Neuronal stem cell (in vitro differentiated cells): ENCODE data around the gene FOXP1.

Source experiments
- DNase-seq: peaks from one replicate; pipeline ENCODE4 v3.0.0-alpha.2; 2013; ENCODE audit warnings: low spot score
- H2AFZ ChIP-seq: one replicate; pipeline ENCODE4 v1.6.1; 2013; ENCODE audit warnings: mild to moderate bottlenecking, low read length, inconsistent platforms
- H2AK5ac ChIP-seq: 2 replicates; pipeline ENCODE4 v1.6.1; 2013; ENCODE audit warnings: low read depth, mild to moderate bottlenecking, inconsistent platforms, low read length, moderate library complexity, mixed read lengths
- H2BK120ac ChIP-seq: 2 replicates; pipeline ENCODE4 v1.6.1; 2013; ENCODE audit warnings: low read depth, mild to moderate bottlenecking, inconsistent platforms, low read length, moderate library complexity, mixed read lengths
- H2BK12ac ChIP-seq: one replicate; pipeline ENCODE4 v1.6.1; 2013; ENCODE audit warnings: low read length, inconsistent platforms
- H2BK15ac ChIP-seq: 2 replicates; pipeline ENCODE4 v1.6.1; 2013; ENCODE audit warnings: mild to moderate bottlenecking, low read length, inconsistent platforms, mixed read lengths
- H2BK5ac ChIP-seq: one replicate; pipeline ENCODE4 v1.6.1; 2013; ENCODE audit warnings: inconsistent platforms, mild to moderate bottlenecking, low read length, moderate library complexity
- H3K14ac ChIP-seq: one replicate; pipeline ENCODE4 v1.6.1; 2013; ENCODE audit warnings: low read length, inconsistent platforms
- H3K18ac ChIP-seq: 2 replicates; pipeline ENCODE4 v1.6.1; 2013; ENCODE audit warnings: low read length, inconsistent platforms
- H3K23ac ChIP-seq: 2 replicates; pipeline ENCODE4 v1.6.1; 2013; ENCODE audit warnings: low read depth, mild to moderate bottlenecking, mixed read lengths, low read length, inconsistent platforms; ENCODE audit not compliant: poor library complexity
- H3K27ac ChIP-seq: replicated peaks from 3 replicates; pipeline ENCODE4 v1.5.1; 2013; ENCODE audit warnings: low read length, inconsistent platforms
- H3K27me3 ChIP-seq, 3 experiments: 2 replicates each; pipeline ENCODE4 v1.6.1; 2013; ENCODE audit warnings: low read length in 3 of 3, mild to moderate bottlenecking in 2 of 3, inconsistent platforms in 1 of 3, low read depth in 1 of 3, mixed read lengths in 1 of 3, moderate library complexity in 1 of 3; ENCODE audit not compliant: control insufficient read depth in 3 of 3, insufficient read depth in 3 of 3
- H3K36me3 ChIP-seq, 2 donors: replicated peaks in 1 of 2; 2 replicates each; pipeline ENCODE4 v1.6.1; 2013; ENCODE audit warnings: low read length in 2 of 2; ENCODE audit not compliant: control insufficient read depth in 2 of 2, insufficient read depth in 2 of 2
- H3K4ac ChIP-seq: 2 replicates; pipeline ENCODE4 v1.6.1; 2013; ENCODE audit warnings: inconsistent platforms, mild to moderate bottlenecking, low read length, moderate library complexity
- H3K4me1 ChIP-seq, 2 donors: 1 replicate in 1 of 2; 2 replicates in 1 of 2; pipeline ENCODE4 v1.6.1; 2013; ENCODE audit warnings: low read length in 2 of 2, low read depth in 1 of 2; ENCODE audit not compliant: control insufficient read depth in 2 of 2, insufficient read depth in 1 of 2
- H3K4me2 ChIP-seq: one replicate; pipeline ENCODE4 v1.6.1; 2013; ENCODE audit warnings: mild to moderate bottlenecking, low read length, inconsistent platforms; ENCODE audit not compliant: insufficient read depth, poor library complexity, severe bottlenecking
- H3K4me3 ChIP-seq, 2 donors: 2 replicates each; pipeline ENCODE4 v1.5.1; 2013; ENCODE audit warnings: low read length in 2 of 2, mild to moderate bottlenecking in 2 of 2, inconsistent platforms in 1 of 2, moderate library complexity in 1 of 2
- H3K79me1 ChIP-seq: one replicate; pipeline ENCODE4 v1.6.1; 2013; ENCODE audit warnings: low read depth, mild to moderate bottlenecking, inconsistent platforms, low read length, moderate library complexity
- H3K9ac ChIP-seq: one replicate; pipeline ENCODE4 v1.6.1; 2013; ENCODE audit warnings: mild to moderate bottlenecking, low read depth, low read length, inconsistent platforms; ENCODE audit not compliant: poor library complexity
- H3K9me3 ChIP-seq, 2 donors: replicated peaks in 1 of 2; 2 replicates each; pipeline versions ENCODE3 to v1.6.1; 2013; ENCODE audit warnings: low read length in 2 of 2, mild to moderate bottlenecking in 2 of 2, inconsistent platforms in 1 of 2, low read depth in 1 of 2, mixed read lengths in 1 of 2, moderate library complexity in 1 of 2; ENCODE audit not compliant: control insufficient read depth in 2 of 2, insufficient read depth in 1 of 2
- H4K8ac ChIP-seq: one replicate; pipeline ENCODE4 v1.6.1; 2013; ENCODE audit warnings: low read depth, mild to moderate bottlenecking, inconsistent platforms, low read length, moderate library complexity
- H4K91ac ChIP-seq: one replicate; pipeline ENCODE4 v1.6.1; 2013; ENCODE audit warnings: low read length, low read depth, mild to moderate bottlenecking, inconsistent platforms; ENCODE audit not compliant: poor library complexity
- WGBS, 2 donors: extraction: QIAGEN DNeasy Blood & Tissue Kit; methylation state at CpG; one replicate each; pipeline ENCODE4 v1.1.7; 2013; ENCODE audit warnings: missing lambda C conversion rate in 2 of 2, mixed read lengths in 1 of 2; ENCODE audit not compliant: insufficient read length in 2 of 2, insufficient replicate concordance in 1 of 2; ENCODE audit errors: extremely low coverage in 2 of 2; 5-methylcytosine and 5-hydroxymethylcytosine counted together

Gene FOXP1

GRCh38 chr3:71070497-71071463 lies 512.7 kb downstream of the FOXP1 start:
- Histone ChIP-seq H2AK5ac (no peak overlapping the region), H3K27me3 (no peaks in the 10 kb centered on the region), H3K9me3 (no peaks in the 10 kb centered on the region), H3K18ac (no peak overlapping the region), H2BK12ac (no peak overlapping the region), H4K91ac (no peak overlapping the region), H2AFZ (no peak overlapping the region), H3K4me2 (no peak overlapping the region), H3K4me1 (peaks cover 16 to 17% of the 10 kb centered on the region in 2 donors), H3K79me1 (peaks cover 2% of the 10 kb centered on the region), H2BK120ac (no peak overlapping the region), H3K36me3 (no peaks in the 10 kb centered on the region), H3K27ac (no peak overlapping the region), H3K23ac (no peak overlapping the region), H4K8ac (no peak overlapping the region), H2BK5ac (no peak overlapping the region), H2BK15ac (no peak overlapping the region), H3K14ac (no peak overlapping the region), H3K4me3 (no peak overlapping the region), H3K9ac (no peak overlapping the region), H3K4ac (no peak overlapping the region)
- no peak for DNase-seq
- no CpG with 5 or more reads among the region's 20 CpGs for whole genome bisulfite sequencing, 2 donors

- Histone ChIP-seq H3K4me1 (peaks cover 16 to 17% of the 10 kb centered on the region in 2 donors), H2BK5ac (no peak overlapping the region), H3K9me3 (no peaks in the 10 kb centered on the region), H2BK12ac (no peak overlapping the region), H3K23ac (no peak overlapping the region), H2BK120ac (no peak overlapping the region), H3K4ac (no peak overlapping the region), H3K4me3 (no peak overlapping the region), H3K18ac (no peak overlapping the region), H2BK15ac (no peak overlapping the region), H3K79me1 (peaks cover 2% of the 10 kb centered on the region), H3K27me3 (no peaks in the 10 kb centered on the region), H3K4me2 (no peak overlapping the region), H3K14ac (no peak overlapping the region), H3K9ac (no peak overlapping the region), H4K8ac (no peak overlapping the region), H3K36me3 (no peaks in the 10 kb centered on the region), H3K27ac (no peak overlapping the region), H2AK5ac (no peak overlapping the region), H2AFZ (no peak overlapping the region), H4K91ac (no peak overlapping the region)
- peak; percentile 27 for DNase-seq
- no CpG with 5 or more reads among the region's 4 CpGs for WGBS, 2 donors
These were observed 513.7 kb downstream of the FOXP1 start for GRCh38 chr3:71069797-71070196.

DNA sequence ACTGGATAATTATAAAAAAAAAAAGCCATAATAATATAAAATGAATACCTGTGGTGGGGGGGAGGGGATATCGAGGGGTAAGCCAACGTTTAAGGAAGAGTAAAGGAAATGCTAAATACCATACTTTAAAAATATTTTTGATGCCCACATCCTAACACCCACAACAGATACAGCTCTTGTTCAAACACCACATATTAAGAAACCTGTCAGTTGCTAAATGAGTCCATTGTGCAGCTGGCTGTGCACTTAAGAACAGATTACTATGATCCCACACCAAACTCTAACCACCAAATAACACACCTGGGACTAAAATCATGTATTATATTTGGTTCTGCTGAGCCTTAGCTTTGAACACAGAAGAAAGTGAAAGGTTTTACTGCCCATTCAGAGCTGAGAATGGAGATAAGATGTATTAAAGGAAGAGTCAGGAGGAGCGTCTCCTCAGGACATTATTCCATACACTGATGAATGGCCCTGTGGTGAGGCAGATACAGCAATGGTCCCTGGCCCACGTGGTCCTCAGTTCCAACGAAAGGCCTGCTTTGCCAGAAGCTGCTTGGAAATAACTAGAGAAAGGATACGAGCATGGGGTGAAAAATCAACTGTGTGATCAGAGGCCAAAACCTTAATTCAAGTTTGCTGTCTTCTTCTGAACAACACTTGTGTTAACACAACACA lies 515.4 kb downstream of the FOXP1 start:
- H3K9me3 ChIP-seq: no peaks in the 10 kb centered on the region
- no peak overlapping the region for H3K9ac ChIP-seq

DNA sequence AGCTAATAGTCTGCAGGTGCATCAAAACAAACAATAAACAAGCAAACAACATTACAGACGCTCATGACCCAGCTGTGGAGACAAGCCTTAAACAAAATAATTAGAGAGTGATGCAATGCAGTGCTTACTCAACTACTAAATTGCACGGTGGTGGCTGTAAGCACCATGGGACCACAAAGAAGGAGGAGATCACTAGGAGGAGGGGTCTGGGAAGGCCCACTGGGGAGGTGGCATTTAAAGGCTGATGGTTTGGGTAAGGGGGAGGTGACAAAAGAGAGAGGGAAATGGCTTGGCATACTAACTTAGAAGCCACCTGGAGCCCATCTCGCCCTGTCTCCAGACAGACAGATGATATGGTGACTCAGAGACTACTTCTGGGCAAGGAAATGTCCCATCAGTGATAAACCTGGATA lies 516.7 kb downstream of the FOXP1 start:
- Histone ChIP-seq H4K91ac (no peak overlapping the region), H3K9me3 (no peaks in the 10 kb centered on the region), H3K4me3 (no peak overlapping the region), H3K9ac (no peak overlapping the region), H2BK120ac (no peak overlapping the region), H3K23ac (no peak overlapping the region), H3K27me3 (no peaks in the 10 kb centered on the region), H2BK5ac (no peak overlapping the region), H2BK15ac (no peak overlapping the region), H4K8ac (no peak overlapping the region), H3K18ac (no peak overlapping the region), H3K4me2 (no peak overlapping the region), H2AK5ac (no peak overlapping the region), H3K4ac (no peak overlapping the region), H3K27ac (no peak overlapping the region), H2AFZ (no peak overlapping the region), H3K4me1 (peaks cover 21 to 24% of the 10 kb centered on the region in 2 donors), H2BK12ac (no peak overlapping the region), H3K79me1 (peaks cover 2% of the 10 kb centered on the region), H3K14ac (no peak overlapping the region), H3K36me3 (no peaks in the 10 kb centered on the region)
- no peak for DNase-seq
- no CpG with 5 or more reads among the region's 3 CpGs for WGBS, 2 donors

More for the DNA sequence above, 515.4 kb downstream of the FOXP1 start:
- H2BK15ac ChIP-seq: no peak overlapping the region
- peaks cover 2% of the 10 kb centered on the region for H3K79me1 ChIP-seq
- no peak overlapping the region for H3K4me2 ChIP-seq
- no peaks in the 10 kb centered on the region for H3K27me3 ChIP-seq
- H2AFZ ChIP-seq: no peak overlapping the region
- H3K27ac ChIP-seq: no peak overlapping the region
- no peak overlapping the region for H2AK5ac ChIP-seq
- no peak overlapping the region for H4K8ac ChIP-seq
- peaks cover 18 to 23% of the 10 kb centered on the region in 2 donors for H3K4me1 ChIP-seq
- no peak overlapping the region for H3K18ac ChIP-seq
- H2BK120ac ChIP-seq: no peak overlapping the region
- no peak overlapping the region for H2BK12ac ChIP-seq
- H3K36me3 ChIP-seq: no peaks in the 10 kb centered on the region
- no peak for DNase-seq
- H3K4me3 ChIP-seq: no peak overlapping the region
- no peak overlapping the region for H2BK5ac ChIP-seq
- H4K91ac ChIP-seq: no peak overlapping the region
- no peak overlapping the region for H3K14ac ChIP-seq
- H3K4ac ChIP-seq: no peak overlapping the region
- no CpG with 5 or more reads among the region's 6 CpGs for WGBS, 2 donors
- H3K23ac ChIP-seq: no peak overlapping the region
